GM18508 (cell line): ENCODE measurements around the gene ADPRS.

Source experiments
- ATAC-seq: cut with Tn5 transposase; IDR thresholded peaks from one replicate; pipeline ENCODE4 v1.9.1; 2021; ENCODE audit warnings: moderate number of reproducible peaks; ENCODE audit not compliant: insufficient read depth, unreplicated experiment

ADPRS gene

DNA sequence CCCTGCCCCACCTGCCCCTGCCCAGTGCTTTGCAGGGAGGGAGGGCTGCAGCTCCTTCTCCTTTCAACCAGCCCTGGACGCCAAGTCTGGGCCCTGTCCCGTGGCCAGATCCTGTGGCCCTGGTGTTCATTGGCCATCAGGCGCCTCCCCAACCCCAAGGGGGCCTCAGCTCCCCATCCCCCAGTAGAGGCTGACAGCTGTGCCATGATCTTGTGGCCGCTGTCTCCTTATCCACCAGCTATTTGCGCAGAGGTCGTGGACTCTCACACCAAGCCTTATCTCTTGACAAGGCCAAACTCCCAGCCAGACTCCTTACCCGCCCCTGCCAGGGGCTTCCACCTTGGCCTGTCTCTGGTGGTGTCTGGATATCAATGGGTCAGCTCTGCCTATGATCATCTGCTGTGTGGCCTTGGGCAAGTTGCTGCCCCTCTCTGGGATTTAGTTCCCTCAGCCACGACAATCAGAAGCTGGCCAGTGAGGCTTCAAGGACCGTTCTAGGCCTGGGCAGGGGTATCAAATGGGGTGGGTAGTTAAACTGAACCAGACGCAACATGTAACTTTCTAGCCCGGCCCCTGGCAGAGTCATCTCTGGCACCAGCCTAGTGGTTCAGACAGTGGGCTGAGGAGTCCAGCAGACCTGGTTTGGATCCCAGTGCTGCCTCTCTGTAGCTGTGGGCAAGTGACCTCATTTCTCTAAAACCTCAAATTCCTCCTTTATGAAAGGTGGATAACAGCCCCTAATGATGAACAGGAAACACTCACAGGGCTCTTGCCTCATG, 39.6 kb downstream of the ADPRS start:
- no peak for ATAC-seq

DNA sequence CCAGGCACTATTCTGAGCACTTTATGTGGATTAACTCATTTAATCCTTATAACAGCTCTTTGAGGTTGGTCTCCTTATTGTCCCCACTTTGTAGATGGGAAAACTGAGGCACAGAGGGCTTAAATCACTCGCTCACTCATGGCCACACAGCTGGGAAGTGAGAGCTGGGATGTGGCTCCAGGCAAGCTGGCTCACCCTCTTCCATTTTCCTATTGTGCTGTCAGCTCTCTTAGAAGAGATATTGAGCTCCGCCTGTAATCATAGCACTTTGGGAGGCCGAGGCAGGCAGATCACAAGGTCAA, 40.2 kb downstream of the ADPRS start:
- no peak for ATAC-seq

DNA sequence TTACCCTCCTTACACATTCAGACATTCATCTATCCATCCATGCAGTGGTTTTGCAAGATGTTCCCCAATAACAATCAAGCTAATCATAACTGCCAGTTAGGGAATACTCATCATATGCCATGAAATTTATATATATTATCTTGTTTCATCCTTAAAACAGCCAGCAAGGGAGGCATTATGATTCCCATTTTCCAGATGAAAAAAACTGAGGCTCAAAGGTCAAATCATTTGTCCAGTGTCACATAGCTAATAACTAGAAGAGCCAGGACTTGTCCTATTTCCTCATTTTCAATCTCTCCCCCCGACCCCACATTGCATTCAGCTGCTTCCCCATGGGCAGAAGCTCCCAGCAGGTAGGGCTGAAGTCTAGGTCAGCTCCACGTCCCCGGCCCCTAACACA, 43.3 kb downstream of the ADPRS start:
- ATAC-seq, result no peak

DNA sequence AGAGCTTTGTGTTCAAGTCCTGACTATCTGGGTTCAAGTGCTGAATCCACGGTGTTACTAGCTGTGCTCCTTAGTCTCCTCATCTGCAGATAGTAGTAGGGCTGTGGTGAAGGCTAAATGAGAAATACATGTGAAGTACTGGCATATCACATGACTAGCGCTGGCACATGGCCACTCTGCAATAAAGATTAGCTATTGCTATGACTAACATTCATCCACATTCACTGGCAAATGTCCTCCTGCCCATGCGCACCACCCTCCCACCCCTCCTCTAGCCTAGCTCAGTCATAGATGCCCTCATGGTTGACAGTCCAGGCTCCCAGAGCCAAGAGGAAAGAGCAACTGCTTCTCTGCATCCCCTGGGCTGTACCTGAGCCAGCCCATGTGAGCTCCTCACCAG, 44.8 kb downstream of the ADPRS start:
- no peak for ATAC-seq

DNA sequence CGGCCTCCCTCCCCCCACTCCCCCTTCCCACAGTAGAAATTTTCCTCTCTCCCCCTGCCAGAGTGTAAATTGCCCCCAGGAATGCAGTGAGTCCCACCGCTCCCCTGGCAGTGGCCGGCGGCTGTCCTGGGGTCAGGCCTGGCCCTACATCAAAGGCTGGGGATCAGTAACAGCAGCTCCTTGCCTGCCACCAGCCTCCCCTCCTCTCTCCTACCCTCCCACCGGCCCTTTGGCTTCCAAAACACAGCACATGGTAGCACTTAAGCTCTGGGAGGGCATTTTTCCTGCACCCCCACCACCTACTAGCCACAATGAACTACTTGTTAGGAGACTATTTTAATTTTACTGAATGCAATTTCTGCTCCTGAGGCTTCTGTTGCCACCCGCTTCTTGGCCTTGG, 45.3 kb downstream of the ADPRS start:
- ATAC-seq, result no peak

DNA sequence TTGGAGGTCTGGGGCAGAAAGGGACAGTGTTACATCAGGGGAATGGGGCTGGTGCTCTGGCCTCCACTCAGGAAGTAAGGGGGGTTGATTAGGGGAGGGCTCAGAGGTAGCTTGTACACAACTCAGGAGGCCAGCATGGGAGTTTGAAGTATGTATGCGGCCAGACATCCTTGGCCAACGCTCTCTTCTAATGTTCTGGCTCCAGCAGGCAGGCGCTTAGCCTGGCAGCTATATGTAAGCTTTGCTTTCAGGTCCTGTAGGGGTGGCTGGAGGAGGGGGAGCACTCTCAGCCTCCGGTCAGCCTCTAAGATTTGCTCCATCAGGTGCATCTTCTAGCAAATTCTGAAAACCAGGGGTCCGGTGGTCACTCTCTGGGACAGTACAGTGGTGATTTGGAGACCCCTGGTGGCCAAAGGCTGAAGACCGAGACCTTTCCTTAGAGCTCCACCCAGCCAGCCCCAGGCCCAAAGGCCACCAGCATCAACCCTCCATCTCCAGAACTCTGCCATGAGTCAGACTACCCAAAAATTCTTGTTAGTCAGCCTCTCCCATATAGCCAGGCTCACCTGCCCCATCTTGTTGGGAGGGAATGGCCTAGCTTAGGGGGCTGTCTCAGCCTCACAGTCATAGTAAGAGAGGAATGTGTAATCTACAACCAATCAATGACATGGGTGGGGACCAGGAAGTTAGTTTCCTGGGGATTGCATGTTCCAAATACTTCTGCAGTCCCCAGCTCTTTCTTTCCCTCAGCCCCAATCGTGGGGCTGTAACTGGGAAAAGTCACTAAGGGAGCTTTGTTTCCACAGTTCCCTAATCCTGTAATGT, 46.0 kb downstream of the ADPRS start:
- ATAC-seq, result no peak

DNA sequence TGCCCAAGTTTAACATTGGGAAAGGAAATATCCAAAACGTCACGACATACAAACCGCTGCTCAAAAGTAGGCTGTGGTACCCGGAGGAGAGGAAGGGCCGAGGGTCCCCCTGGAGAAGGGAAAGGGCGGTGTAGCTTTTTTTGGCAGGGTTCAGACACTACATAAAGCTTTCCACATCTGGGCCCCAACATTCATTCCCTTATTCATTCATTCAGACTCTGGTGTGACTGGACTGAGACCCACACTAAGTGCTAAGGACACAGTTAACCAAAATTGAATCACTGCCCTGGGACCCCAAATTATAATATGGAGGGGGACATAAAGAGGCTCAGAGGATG, 46.6 kb downstream of the ADPRS start:
- ATAC-seq, result no peak

DNA sequence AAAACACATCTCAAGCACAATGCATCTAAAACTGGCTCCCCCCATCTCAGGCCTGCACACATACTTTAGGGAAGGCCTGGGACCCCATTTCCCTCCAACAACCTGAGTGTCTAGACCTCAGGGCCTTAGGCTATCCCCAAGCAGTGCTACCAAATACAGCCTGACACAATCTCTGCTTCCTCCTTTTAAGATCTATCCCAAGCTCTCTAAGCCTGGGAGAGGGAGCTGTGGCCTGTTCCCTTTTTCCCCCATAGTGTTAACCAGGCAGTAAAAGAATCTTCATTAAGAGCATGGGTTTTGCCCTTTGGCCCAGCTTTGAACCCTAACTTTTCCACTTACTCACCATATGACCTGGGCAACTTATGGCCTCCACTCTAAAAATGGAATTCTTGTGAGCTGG, 47.1 kb downstream of the ADPRS start:
- ATAC-seq, result no peak

DNA sequence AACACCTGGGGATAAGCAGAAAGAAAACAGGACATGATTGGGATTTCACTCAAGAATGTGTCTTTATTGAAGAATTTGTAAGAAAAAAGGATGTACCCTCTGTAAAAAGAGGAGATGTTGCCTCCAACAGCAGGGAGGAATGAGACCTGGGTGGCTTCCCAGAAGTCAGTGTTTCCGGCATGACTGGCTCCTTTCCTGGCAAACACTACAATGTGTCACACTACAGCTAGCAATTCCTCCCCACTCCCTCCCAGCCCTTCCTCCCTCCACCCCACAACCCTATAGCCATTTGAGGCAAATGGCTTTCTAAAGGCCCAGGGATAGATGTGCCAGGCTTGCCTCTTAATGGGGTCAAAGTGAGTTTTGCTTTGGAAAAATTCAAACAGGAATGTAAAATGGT, 47.8 kb downstream of the ADPRS start:
- ATAC-seq, result no peak

DNA sequence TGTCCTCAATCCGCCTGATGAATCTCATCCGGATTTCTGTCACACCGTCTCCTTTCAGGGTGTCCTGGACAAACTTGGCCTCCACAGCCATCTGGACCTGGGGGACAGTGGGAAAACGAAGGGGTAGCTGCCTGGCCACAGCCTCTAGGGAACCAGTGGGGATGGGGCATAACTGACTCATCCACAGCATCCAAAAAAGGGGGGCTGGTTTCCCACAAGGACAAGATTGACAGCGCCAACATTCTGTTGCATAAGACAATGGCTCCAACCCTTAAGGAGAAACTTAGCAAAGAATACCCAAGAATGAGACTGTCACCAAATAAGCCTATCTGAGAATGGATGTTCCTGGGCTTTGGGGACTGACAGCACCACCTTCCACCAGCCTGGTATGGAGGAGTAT, 48.5 kb downstream of the ADPRS start:
- ATAC-seq, result no peak

DNA sequence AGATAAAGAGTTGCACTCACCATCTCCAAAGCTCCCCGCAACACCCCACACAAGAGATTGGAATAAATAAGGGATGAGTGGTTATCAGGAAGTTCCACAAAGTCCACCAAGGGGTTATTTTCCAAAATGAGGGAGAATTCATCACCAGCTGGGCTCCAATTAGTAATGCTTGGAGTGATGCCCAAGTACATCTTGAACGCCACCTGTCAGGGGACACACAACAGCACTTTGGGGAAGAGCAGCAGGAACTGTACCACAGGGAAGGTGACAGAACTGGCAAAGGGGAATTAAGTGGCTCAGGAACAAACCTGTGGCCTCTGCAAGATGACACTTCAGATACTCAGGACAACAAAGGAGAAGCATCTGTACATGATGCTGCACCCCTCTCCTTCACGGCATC, 49.1 kb downstream of the ADPRS start:
- no peak for ATAC-seq

DNA sequence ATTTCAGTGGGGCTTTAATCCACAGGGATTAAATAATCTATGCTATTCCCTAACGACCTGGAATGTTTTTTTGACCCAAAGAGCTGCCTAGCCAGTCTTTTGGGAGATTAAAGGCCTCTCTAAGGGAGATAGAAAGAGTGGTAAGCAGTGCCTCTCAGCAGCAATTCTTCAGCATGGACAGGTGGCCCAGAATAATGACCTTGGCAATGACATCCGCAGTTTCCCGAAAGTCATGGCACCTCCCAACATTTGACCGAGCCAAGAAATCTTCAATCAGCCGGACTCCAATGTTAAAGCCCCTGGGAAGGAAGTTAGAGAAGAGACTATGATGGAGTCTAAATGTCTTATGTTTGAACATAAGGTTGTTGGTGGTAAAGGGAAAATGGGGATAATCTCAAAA, 50.8 kb downstream of the ADPRS start:
- no peak for ATAC-seq

DNA sequence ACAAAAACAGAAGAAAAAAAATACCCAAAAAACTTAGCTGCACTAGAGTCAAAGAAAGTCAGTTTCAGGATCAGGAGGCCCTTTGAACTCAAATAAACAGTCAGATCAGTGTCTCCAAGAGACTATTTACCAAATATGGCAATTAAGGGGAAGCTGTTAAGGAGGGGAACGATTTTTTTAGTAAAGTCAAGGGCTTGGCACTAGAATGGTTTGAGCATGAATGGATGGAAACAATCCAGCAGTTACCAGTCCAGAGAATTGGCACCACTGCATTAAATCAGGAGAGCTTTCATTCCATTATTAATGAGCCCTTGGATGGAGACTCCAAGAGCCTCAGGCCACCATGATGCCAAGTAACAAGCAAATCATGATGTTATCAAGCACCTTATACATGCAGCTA, 53.4 kb downstream of the ADPRS start:
- ATAC-seq, result no peak

DNA sequence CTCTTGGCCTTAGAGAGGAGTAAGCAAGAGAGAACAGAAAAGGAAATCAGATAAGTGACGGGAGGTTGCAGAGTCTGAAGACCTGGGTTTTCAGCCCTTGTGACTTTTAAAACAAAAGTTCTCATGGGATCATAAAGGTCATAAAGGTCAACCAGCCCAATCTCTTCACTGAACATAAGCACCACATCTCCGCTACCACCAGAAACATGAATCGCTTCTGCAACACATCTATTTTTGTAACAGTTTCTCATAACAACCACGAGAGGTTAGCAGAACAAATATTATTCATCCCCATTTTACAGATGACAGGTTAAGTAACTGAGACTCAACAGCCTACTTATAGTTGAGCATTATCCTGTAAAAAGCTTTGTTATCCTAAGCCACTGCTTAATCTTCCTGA, 54.7 kb downstream of the ADPRS start:
- no peak for ATAC-seq
